HG03521 (cell line): ENCODE results near the gene VPS13A.
"Not testable (repeated sequence)": the region's sequence is repeated elsewhere in the genome, so short reads cannot be mapped to it uniquely, and the experiment has no call there.

Source experiments
- ATAC-seq: cut with Tn5 transposase; IDR thresholded peaks from one replicate; pipeline ENCODE4 v1.9.1; 2021; ENCODE audit warnings: mild to moderate bottlenecking, moderate library complexity; ENCODE audit not compliant: unreplicated experiment

The VPS13A gene

GRCh38 chr9:77180056-77180455, 2.7 kb downstream of the VPS13A start:
- ATAC-seq: no peak

GRCh38 chr9:77183581-77183980, 6.2 kb downstream of the VPS13A start:
- ATAC-seq: no peak

- no peak for ATAC-seq
Measured at GRCh38 chr9:77188242-77188641, 10.9 kb downstream of the VPS13A start.

GRCh38 chr9:77194423-77194822, 17.1 kb downstream of the VPS13A start:
- no peak for ATAC-seq

GRCh38 chr9:77210116-77210515, 32.8 kb downstream of the VPS13A start:
- ATAC-seq: no peak

GRCh38 chr9:77211561-77211960, 34.2 kb downstream of the VPS13A start:
- ATAC-seq: no peak

- no peak for ATAC-seq
Measured at GRCh38 chr9:77212801-77213200, 35.5 kb downstream of the VPS13A start.

- no peak for ATAC-seq
Measured at GRCh38 chr9:77215874-77216273, 38.5 kb downstream of the VPS13A start.

GRCh38 chr9:77218612-77219011, 41.3 kb downstream of the VPS13A start:
- no peak for ATAC-seq

- ATAC-seq: no peak
Measured at GRCh38 chr9:77221431-77221830, 44.1 kb downstream of the VPS13A start.

GRCh38 chr9:77224746-77225312, 47.5 kb downstream of the VPS13A start:
- no peak for ATAC-seq

GRCh38 chr9:77236693-77237092, 59.4 kb downstream of the VPS13A start:
- ATAC-seq: no peak

- no peak for ATAC-seq
Measured at GRCh38 chr9:77237896-77238295, 60.6 kb downstream of the VPS13A start.

- no peak for ATAC-seq
Measured at GRCh38 chr9:77251050-77251449, 73.7 kb downstream of the VPS13A start.

GRCh38 chr9:77257275-77257674, 79.9 kb downstream of the VPS13A start:
- ATAC-seq: no peak

- no peak for ATAC-seq
Measured at GRCh38 chr9:77261605-77262004, 84.3 kb downstream of the VPS13A start.

GRCh38 chr9:77267762-77268161, 90.4 kb downstream of the VPS13A start:
- not testable (repeated sequence) for ATAC-seq

- ATAC-seq: no peak
Measured at GRCh38 chr9:77271023-77271690, 93.8 kb downstream of the VPS13A start.

GRCh38 chr9:77276799-77277198, 99.5 kb downstream of the VPS13A start:
- ATAC-seq: no peak

- ATAC-seq: no peak
Measured at GRCh38 chr9:77277719-77278118, 100.4 kb downstream of the VPS13A start.

- no peak for ATAC-seq
Measured at GRCh38 chr9:77283991-77284390, 106.7 kb downstream of the VPS13A start.

- ATAC-seq: no peak
Measured at GRCh38 chr9:77284616-77285015, 107.3 kb downstream of the VPS13A start.

- no peak for ATAC-seq
Measured at GRCh38 chr9:77290373-77290772, 113.0 kb downstream of the VPS13A start.
